ENCODE data around the gene DOCK1.

The DOCK1 gene

GRCh38 chr10:127020260-127020659 lies 115.0 kb downstream of the DOCK1 start:
- no peak overlapping the region for H3K27ac ChIP-seq
- TF ChIP-seq CTCF (conservative IDR thresholded peaks at IDR 0.05) = no peak

- no peak overlapping the region for H3K27ac ChIP-seq
- no peak for TF ChIP-seq CTCF (conservative IDR thresholded peaks at IDR 0.05)
These were observed 116.6 kb downstream of the DOCK1 start for GRCh38 chr10:127021801-127022200.

- no peak overlapping the region for H3K27ac ChIP-seq
- TF ChIP-seq CTCF (conservative IDR thresholded peaks at IDR 0.05) = no peak
These were observed 119.6 kb downstream of the DOCK1 start for GRCh38 chr10:127024685-127025435.

GRCh38 chr10:127027786-127028185 lies 122.6 kb downstream of the DOCK1 start:
- H3K27ac ChIP-seq = no peak overlapping the region
- TF ChIP-seq CTCF (conservative IDR thresholded peaks at IDR 0.05) = no peak

- H3K27ac ChIP-seq = no peak overlapping the region
- TF ChIP-seq CTCF (conservative IDR thresholded peaks at IDR 0.05) = no peak
These were observed 123.3 kb downstream of the DOCK1 start for GRCh38 chr10:127028556-127028955.

- no peak overlapping the region for H3K27ac ChIP-seq
- TF ChIP-seq CTCF (conservative IDR thresholded peaks at IDR 0.05) = no peak
These were observed 123.8 kb downstream of the DOCK1 start for GRCh38 chr10:127029061-127029460.

- no peak for TF ChIP-seq CTCF (conservative IDR thresholded peaks at IDR 0.05)
- H3K27ac ChIP-seq = no peak overlapping the region
These were observed 128.2 kb downstream of the DOCK1 start for GRCh38 chr10:127033216-127034033.

Data from VCaP (cell line).